HEK293T (cell line): ENCODE measurements around the gene EHBP1.

Source experiments
- ARNT ChIP-seq: fragments of 450-650 bp; IDR thresholded peaks from 2 replicates; pipeline ENCODE4 v1.6.1; 2017; ENCODE audit warnings: mild to moderate bottlenecking
- BHLHE40 ChIP-seq: fragments of 450-650 bp; IDR thresholded peaks from 2 replicates; pipeline ENCODE4 v1.6.1; 2016; ENCODE audit warnings: mild to moderate bottlenecking, moderate library complexity, borderline replicate concordance
- CTBP1 ChIP-seq: fragments of 450-650 bp; IDR thresholded peaks from 2 replicates; pipeline ENCODE4 v1.6.1; 2016; ENCODE audit warnings: borderline replicate concordance
- FOXK2 ChIP-seq: fragments of 450-650 bp; IDR thresholded peaks from 2 replicates; pipeline ENCODE4 v1.6.1; 2016; ENCODE audit warnings: mild to moderate bottlenecking
- FOXM1 ChIP-seq: fragments of 450-650 bp; IDR thresholded peaks from 2 replicates; pipeline ENCODE4 v1.6.1; 2017; ENCODE audit warnings: mild to moderate bottlenecking, borderline replicate concordance
- L3MBTL2 ChIP-seq: fragments of 450-650 bp; conservative IDR thresholded peaks from 2 replicates; pipeline ENCODE4 v1.6.1; 2016; ENCODE audit warnings: mild to moderate bottlenecking
- LEF1 ChIP-seq: fragments of 450-650 bp; IDR thresholded peaks from 2 replicates; pipeline ENCODE4 v1.6.1; 2017; ENCODE audit warnings: mild to moderate bottlenecking, borderline replicate concordance
- PKNOX1 ChIP-seq: fragments of 450-650 bp; IDR thresholded peaks from 2 replicates; pipeline ENCODE4 v1.6.1; 2016
- SP1 ChIP-seq: fragments of 450-650 bp; IDR thresholded peaks from 2 replicates; pipeline ENCODE4 v1.6.1; 2017
- SUZ12 ChIP-seq: fragments of 450-650 bp; IDR thresholded peaks from 2 replicates; pipeline ENCODE4 v1.6.1; 2016; ENCODE audit warnings: mild to moderate bottlenecking

DNA sequence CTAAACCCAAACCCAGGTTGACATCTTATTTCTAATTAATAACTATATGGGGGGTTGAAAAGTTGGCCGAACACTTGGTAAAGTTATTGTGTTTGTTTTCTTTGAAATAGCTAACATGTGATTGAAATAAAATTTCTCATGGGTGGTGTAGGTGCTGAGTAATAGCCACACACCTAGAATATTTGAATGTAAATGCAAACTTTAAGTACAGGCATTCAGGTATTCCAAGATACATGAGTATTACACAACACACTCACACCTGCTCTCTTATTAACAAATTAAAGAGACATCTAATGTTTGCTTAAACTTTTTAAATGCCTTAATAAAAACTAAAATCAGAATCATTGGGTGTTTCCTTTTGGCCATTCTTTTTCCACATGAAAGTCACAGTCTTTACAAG is 165.5 kb downstream of the EHBP1 start:
- no peak for TF ChIP-seq SP1
- TF ChIP-seq SUZ12, result no peak
- no peak for TF ChIP-seq PKNOX1
- no peak for TF ChIP-seq LEF1
- TF ChIP-seq BHLHE40, result no peak
- no peak for TF ChIP-seq CTBP1
- no peak for TF ChIP-seq ARNT
- TF ChIP-seq FOXK2, result no peak
- no peak for TF ChIP-seq L3MBTL2
- no peak for TF ChIP-seq FOXM1
